ENCODE measurements around the gene CREB3L4. TPM values are rescaled to one million over a fixed set of nuclear protein-coding genes. Genes with fewer than 3 reads are reported as not detected.

The CREB3L4 gene
- total RNA-seq, 1 experiment from 2014 or later: 12.3 TPM

DNA sequence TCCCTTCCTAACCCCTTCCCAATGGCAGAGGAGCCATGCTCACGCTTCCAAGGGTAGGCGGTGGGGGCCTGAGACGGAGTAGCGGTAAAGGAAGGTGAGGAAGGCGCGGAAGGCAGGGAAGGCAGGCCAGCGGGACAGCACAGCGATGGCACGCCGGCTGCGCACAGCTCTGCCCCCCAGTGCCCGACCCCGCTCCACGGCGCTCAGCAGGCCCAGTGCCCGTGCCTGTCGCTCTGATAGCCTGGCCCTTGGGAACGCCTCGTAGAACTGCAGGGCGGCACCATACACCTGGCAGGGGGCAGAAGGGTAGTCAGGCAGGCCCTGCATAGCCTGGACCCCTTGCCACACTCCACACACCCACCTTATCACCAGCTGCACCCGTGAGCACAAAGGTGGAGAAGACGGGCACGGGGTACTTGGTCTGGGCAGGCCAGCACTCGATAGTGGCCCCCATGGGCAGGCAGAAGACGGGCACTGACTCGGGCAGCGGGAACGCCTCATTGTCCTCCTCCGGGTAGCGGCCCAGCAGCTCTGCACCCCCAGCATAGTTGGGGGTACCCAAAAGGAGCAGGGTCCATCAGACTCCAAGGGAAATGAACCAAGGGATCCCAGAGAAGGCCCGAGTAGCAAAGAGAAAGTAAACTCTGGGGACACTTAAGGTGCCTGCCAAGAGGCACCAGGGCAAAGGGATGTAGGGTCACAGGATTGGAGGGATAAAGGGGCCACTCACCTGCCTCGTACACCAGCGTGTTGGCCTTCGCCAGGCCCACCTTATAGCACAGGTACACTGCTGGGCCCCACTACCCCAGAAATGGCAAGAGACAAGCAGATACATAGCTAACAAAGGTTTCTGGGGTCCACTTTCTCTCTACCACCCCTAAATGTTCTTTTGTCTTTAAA is 25.6 kb upstream of the CREB3L4 start:
- H3K9me3 ChIP-seq (ENCODE audit: control insufficient read depth, insufficient read depth, low read depth, low read length): no peaks in the 10 kb centered on the region
- TF ChIP-seq POLR2AphosphoS5 (IDR thresholded peaks at IDR 0.05; ENCODE audit: low read depth, low read length): 0 out of 2 replicates have a peak, but pooled peaks have one; percentile 21
- TF ChIP-seq, protein P1, sequence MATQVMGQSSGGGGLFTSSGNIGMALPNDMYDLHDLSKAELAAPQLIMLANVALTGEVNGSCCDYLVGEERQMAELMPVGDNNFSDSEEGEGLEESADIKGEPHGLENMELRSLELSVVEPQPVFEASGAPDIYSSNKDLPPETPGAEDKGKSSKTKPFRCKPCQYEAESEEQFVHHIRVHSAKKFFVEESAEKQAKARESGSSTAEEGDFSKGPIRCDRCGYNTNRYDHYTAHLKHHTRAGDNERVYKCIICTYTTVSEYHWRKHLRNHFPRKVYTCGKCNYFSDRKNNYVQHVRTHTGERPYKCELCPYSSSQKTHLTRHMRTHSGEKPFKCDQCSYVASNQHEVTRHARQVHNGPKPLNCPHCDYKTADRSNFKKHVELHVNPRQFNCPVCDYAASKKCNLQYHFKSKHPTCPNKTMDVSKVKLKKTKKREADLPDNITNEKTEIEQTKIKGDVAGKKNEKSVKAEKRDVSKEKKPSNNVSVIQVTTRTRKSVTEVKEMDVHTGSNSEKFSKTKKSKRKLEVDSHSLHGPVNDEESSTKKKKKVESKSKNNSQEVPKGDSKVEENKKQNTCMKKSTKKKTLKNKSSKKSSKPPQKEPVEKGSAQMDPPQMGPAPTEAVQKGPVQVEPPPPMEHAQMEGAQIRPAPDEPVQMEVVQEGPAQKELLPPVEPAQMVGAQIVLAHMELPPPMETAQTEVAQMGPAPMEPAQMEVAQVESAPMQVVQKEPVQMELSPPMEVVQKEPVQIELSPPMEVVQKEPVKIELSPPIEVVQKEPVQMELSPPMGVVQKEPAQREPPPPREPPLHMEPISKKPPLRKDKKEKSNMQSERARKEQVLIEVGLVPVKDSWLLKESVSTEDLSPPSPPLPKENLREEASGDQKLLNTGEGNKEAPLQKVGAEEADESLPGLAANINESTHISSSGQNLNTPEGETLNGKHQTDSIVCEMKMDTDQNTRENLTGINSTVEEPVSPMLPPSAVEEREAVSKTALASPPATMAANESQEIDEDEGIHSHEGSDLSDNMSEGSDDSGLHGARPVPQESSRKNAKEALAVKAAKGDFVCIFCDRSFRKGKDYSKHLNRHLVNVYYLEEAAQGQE (IDR thresholded peaks at IDR 0.05; ENCODE audit: insufficient read depth in 1 of 2, low read depth in 2 of 2, low read length in 1 of 2): no peak
- DNase-seq (ENCODE audit: low read depth, low spot score) (no peak), ATAC-seq (no peak)
- H3K36me3 ChIP-seq (ENCODE audit: control insufficient read depth, insufficient read depth, low read length): 0 out of 2 replicates have a peak, but pooled peaks cover 2% of the 10 kb centered on the region
- H3K27me3 ChIP-seq (ENCODE audit: control insufficient read depth, insufficient read depth, low read length): no peaks in the 10 kb centered on the region
- in situ Hi-C loops (cut with HindIII; ENCODE audit: low pct_unique_long_range_greater_than_20kb, low sequenced_read_pairs) (no loop called here), intact Hi-C loops (cut with micrococcal nuclease; ENCODE audit: unreplicated experiment) (no loop called here)
- ChIA-PET POLR2A (no interaction called here), CTCF (no interaction called here)
- no TSS peak for BruUV-seq (replicated peaks)
- H3K4me1 ChIP-seq (ENCODE audit: control insufficient read depth, insufficient read depth, low read length): peaks cover 12% of the 10 kb centered on the region
- no peak overlapping the region for H3K27ac ChIP-seq (ENCODE audit: low read length)
- H3K4me3 ChIP-seq (ENCODE audit: low read depth in 2 of 2, low read length in 2 of 2): no peak overlapping the region

DNA sequence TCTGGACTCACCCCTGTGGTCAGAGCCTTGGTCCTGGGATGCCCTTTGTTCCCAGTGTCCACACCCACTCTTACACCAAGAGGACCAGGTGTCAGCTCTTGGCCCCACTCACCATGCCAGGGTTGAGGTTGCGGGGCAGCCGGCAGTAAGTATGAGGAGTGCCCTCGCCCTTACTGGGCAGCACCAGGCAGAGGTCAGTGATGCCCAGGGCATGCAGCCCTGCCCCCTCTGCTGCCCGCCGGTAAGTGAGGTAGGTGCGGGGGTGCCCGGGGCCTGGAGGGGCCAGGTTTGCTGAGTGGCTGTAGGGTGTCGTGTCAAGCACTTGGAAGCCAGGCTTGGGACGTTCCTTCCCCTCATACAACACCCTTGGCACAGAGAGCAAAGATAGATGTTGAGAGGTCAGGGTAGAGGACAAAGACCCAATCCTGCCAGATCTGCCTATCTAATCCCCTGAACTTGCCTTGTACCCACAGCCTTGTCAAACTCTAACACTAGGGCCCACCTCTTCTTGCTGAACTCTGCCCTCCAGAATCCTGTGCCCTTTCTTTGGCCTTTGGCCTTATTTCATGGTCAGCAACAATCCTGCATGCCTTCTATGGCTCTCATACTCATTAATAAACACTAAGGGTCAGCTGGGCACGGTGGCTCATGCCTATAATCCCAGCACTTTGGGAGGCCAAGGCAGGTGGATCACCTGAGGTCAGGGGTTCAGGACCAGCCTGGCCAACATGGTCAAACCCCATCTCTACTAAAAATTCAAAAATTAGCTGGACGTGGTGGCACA is 24.7 kb upstream of the CREB3L4 start:
- H3K4me1 ChIP-seq (ENCODE audit: control insufficient read depth, insufficient read depth, low read length): peaks cover 14% of the 10 kb centered on the region
- intact Hi-C loops (cut with micrococcal nuclease; ENCODE audit: unreplicated experiment): no loop called here
- H3K27me3 ChIP-seq (ENCODE audit: control insufficient read depth, insufficient read depth, low read length): no peaks in the 10 kb centered on the region
- H3K36me3 ChIP-seq (ENCODE audit: control insufficient read depth, insufficient read depth, low read length): no peaks in the 10 kb centered on the region; the same call in 1 of the 2 replicates
- in situ Hi-C loops (cut with HindIII; ENCODE audit: low pct_unique_long_range_greater_than_20kb, low sequenced_read_pairs): no loop called here
- ATAC-seq (no peak), DNase-seq (ENCODE audit: low read depth, low spot score) (no peak)
- ChIA-PET POLR2A (interaction anchor here (0.7 kb wide), 1 partner anchor 93 kb away, joined by 16 read pairs; no protein-coding TSS in a partner anchor), CTCF (no interaction called here)
- H3K9me3 ChIP-seq (ENCODE audit: control insufficient read depth, insufficient read depth, low read depth, low read length): no peaks in the 10 kb centered on the region
- no TSS peak for BruUV-seq (replicated peaks)
- H3K4me3 ChIP-seq (ENCODE audit: low read depth in 2 of 2, low read length in 2 of 2): no peak overlapping the region
- no peak overlapping the region for H3K27ac ChIP-seq (ENCODE audit: low read length)
- TF ChIP-seq TCF7L2 (IDR thresholded peaks at IDR 0.05; ENCODE audit: low read depth, low read length) (no peak), POLR2AphosphoS5 (IDR thresholded peaks at IDR 0.05; ENCODE audit: low read depth, low read length) (no peak), SIN3A (IDR thresholded peaks at IDR 0.05; ENCODE audit: borderline replicate concordance, insufficient read depth, low read depth, low read length) (no peak)
- TF ChIP-seq, protein P1 (IDR thresholded peaks at IDR 0.05; ENCODE audit: insufficient read depth in 1 of 2, low read depth in 2 of 2, low read length in 1 of 2): no peak
- TF ChIP-seq, protein P2, sequence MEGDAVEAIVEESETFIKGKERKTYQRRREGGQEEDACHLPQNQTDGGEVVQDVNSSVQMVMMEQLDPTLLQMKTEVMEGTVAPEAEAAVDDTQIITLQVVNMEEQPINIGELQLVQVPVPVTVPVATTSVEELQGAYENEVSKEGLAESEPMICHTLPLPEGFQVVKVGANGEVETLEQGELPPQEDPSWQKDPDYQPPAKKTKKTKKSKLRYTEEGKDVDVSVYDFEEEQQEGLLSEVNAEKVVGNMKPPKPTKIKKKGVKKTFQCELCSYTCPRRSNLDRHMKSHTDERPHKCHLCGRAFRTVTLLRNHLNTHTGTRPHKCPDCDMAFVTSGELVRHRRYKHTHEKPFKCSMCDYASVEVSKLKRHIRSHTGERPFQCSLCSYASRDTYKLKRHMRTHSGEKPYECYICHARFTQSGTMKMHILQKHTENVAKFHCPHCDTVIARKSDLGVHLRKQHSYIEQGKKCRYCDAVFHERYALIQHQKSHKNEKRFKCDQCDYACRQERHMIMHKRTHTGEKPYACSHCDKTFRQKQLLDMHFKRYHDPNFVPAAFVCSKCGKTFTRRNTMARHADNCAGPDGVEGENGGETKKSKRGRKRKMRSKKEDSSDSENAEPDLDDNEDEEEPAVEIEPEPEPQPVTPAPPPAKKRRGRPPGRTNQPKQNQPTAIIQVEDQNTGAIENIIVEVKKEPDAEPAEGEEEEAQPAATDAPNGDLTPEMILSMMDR (IDR thresholded peaks at IDR 0.05): no peak

Data from Panc1 (cell line).